Upper lobe of left lung (tissue), 4 donors: ENCODE data around the gene PTPN23.

Source experiments
- EP300 ChIP-seq, 4 donors: sonication (generic); formaldehyde crosslinking; IDR thresholded peaks; one replicate each; pipeline ENCODE4 v1.5.1; 2017; ENCODE audit warnings: antibody characterized with exemption in 4 of 4, control low read depth in 2 of 4
- POLR2AphosphoS5 ChIP-seq, 2 donors: sonication (generic); formaldehyde crosslinking; IDR thresholded peaks; one replicate each; pipeline ENCODE4 v1.5.1; 2017; ENCODE audit warnings: antibody characterized with exemption in 2 of 2
- TF ChIP-seq, protein P1 (sequence below), 6 experiments: fragments of 450-650 bp in 4 of 6; fragments of 200-600 bp in 2 of 6; sonication (generic) in 2 of 6; IDR thresholded peaks; one replicate each; pipeline ENCODE4 v1.5.1; 2016 to 2019; ENCODE audit warnings: antibody characterized with exemption in 6 of 6

DNA sequence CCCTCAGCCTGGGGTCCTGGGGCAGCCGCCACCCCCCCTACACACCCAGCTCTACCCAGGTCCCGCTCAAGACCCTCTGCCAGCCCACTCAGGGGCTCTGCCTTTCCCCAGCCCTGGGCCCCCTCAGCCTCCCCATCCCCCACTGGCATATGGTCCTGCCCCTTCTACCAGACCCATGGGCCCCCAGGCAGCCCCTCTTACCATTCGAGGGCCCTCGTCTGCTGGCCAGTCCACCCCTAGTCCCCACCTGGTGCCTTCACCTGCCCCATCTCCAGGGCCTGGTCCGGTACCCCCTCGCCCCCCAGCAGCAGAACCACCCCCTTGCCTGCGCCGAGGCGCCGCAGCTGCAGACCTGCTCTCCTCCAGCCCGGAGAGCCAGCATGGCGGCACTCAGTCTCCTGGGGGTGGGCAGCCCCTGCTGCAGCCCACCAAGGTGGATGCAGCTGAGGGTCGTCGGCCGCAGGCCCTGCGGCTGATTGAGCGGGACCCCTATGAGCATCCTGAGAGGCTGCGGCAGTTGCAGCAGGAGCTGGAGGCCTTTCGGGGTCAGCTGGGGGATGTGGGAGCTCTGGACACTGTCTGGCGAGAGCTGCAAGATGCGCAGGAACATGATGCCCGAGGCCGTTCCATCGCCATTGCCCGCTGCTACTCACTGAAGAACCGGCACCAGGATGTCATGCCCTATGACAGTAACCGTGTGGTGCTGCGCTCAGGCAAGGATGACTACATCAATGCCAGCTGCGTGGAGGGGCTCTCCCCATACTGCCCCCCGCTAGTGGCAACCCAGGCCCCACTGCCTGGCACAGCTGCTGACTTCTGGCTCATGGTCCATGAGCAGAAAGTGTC, 30.2 kb downstream of the PTPN23 start:
- no peak for TF ChIP-seq EP300 (IDR thresholded peaks at IDR 0.05)
- TF ChIP-seq, protein P1, sequence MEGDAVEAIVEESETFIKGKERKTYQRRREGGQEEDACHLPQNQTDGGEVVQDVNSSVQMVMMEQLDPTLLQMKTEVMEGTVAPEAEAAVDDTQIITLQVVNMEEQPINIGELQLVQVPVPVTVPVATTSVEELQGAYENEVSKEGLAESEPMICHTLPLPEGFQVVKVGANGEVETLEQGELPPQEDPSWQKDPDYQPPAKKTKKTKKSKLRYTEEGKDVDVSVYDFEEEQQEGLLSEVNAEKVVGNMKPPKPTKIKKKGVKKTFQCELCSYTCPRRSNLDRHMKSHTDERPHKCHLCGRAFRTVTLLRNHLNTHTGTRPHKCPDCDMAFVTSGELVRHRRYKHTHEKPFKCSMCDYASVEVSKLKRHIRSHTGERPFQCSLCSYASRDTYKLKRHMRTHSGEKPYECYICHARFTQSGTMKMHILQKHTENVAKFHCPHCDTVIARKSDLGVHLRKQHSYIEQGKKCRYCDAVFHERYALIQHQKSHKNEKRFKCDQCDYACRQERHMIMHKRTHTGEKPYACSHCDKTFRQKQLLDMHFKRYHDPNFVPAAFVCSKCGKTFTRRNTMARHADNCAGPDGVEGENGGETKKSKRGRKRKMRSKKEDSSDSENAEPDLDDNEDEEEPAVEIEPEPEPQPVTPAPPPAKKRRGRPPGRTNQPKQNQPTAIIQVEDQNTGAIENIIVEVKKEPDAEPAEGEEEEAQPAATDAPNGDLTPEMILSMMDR (IDR thresholded peaks at IDR 0.05): no peak
- TF ChIP-seq POLR2AphosphoS5 (IDR thresholded peaks at IDR 0.05): no peak
